GM18909 (cell line): ENCODE results near the gene CCZ1.
"Not testable (repeated sequence)": the region's sequence is repeated elsewhere in the genome, so short reads cannot be mapped to it uniquely, and the experiment has no call there.

ENCODE experiments used
- ATAC-seq: cut with Tn5 transposase; IDR thresholded peaks from one replicate; pipeline ENCODE4 v1.9.1; 2021; ENCODE audit warnings: mild to moderate bottlenecking; ENCODE audit not compliant: unreplicated experiment, poor library complexity

Gene CCZ1

DNA sequence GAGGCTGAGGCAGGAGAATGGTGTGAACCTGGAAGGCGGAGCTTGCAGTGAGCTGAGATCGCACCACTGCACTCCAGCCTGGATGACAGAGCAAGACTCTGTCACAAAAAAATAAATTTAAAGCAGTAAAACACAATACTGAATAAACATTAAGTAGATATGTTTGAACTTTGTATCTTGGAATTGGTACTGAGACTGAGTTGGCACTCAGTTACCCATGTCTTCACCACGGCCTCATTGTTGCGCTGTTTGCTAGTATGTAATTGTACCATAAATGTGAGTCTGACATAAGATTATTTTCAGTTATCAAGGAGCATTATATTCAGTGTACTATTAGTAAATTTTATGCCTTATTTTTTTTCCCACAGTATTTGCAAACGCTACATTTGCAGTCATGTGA, 6.2 kb downstream of the CCZ1 start:
- not testable (repeated sequence) for ATAC-seq

DNA sequence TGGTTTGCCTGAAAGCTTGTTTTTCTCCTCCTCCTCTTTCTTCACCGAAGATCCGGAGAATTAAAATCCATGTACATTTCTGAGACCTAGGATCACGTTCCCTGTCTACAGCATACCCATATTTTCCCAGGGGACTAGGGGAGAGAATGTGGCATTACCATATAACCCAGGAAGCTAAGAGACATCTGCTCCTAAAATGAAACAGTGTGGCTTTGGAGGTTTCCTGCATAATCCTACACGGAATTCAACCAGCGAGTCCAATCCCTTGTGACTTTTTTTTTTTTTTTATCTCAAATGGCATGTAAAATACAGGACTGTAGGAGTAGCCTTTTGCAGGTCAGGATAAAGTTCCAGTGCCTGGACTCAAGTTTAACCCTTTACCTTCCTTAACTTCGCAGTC, 10.3 kb downstream of the CCZ1 start:
- ATAC-seq: not testable (repeated sequence)

- not testable (repeated sequence) for ATAC-seq
Measured at GRCh38 chr7:5916529-5916928, 18.0 kb downstream of the CCZ1 start.

- ATAC-seq: not testable (repeated sequence)
Measured at GRCh38 chr7:5924180-5924579, 25.6 kb downstream of the CCZ1 start.

DNA sequence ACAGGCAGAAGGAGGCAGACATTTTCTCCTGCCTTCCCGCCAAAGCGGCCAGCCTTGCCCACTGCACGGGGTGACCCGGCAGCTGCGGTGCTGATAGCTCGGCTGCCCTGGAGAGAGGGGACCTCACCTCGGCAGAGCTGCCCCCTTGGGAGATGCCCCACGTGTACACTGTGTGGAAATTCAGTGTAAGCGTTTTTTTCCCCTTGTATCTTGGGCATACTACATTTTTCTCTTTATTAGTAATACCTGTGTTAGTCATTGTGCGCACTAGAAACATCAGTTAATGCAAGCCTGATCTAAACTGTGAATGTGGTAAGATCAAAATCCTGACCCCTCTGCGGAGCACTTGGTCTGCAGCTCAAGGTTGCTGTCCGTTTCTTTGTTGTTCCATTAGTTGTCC, 26.1 kb downstream of the CCZ1 start:
- ATAC-seq: not testable (repeated sequence)

GRCh38 chr7:5926263-5926870, 27.8 kb downstream of the CCZ1 start:
- ATAC-seq: not testable (repeated sequence)

GRCh38 chr7:5930290-5930689, 31.8 kb downstream of the CCZ1 start:
- ATAC-seq: not testable (repeated sequence)

DNA sequence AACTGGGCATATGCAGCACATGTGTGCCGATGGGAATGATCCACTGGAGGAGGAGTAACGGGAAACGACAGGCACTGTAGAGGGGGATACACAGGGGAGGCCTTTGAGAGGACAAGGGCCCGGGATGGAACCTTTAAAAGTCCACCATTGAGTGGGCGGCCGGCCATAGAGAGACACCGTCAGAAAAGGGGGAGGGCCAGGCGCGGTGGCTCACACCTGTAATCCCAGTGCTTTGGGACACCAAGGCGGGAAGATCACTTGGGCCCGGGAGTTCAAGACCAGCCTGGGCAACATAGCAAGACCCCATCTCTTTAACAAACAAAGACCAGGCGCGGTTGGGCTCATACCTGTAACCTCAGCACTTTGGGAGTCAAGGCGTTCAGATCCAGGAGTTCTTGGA, 32.7 kb downstream of the CCZ1 start:
- ATAC-seq: not testable (repeated sequence)

GRCh38 chr7:5931905-5932644, 33.5 kb downstream of the CCZ1 start:
- not testable (repeated sequence) for ATAC-seq

DNA sequence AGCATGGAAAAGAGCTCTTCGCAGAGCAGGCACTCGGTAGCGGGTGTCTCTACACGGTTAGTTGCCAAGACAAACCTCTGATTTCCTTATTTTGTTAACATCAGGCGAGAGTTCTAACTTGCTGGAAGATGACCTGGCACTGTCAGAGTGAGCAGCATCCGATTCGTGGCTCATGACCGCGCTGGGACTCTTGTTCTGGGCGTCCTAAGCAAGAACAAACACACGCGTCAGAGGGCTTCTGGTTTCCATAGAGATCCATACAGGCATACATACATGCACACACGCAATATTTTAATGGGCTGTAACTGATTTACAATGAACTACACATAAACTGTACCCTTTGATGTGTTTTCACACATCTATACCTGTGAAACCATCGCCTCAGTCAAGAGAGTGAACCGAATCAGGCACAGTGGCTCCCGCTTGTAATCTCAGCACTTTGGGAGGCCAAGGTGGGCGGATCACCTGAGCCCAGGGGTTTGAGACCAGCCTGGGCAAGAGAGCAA, 36.5 kb downstream of the CCZ1 start:
- ATAC-seq: not testable (repeated sequence)

DNA sequence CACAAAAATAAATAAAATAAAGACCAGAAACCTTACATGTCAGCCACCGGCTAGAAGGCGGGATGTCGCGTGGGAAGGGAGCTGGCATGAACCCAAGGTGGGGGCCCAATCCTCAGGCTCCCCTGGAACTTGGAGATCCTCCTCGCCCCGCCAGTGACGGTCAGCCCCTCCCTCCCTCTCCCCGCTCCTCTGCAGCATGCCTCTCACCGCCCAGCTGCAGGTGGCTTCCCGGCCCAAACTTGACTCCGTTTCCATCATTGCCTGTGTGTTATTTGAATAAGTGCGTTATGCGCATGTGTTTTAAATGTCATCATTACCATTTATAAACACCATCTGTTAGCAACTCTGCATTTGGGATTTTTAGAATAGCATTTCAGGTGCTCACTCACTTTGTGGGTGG, 64.7 kb downstream of the CCZ1 start:
- ATAC-seq: not testable (repeated sequence)

DNA sequence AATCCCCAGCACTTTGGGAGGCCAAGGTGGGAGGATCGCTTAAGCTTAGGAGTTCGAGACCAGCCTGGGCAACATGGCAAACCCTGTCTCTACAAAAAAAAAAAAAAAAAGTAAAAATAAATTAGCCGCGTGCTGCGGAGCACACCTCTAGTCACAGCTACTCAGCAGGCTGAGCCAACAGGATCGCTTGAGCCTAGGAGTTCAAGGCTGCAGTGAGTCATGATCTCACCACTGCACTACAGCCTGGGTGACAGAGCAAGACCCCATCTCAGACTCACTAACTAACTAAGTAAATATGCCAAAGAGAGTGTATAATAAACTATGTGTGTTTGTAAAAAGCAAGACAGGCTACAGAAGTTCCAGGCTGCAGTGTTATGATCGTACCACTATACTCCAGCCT, 65.3 kb downstream of the CCZ1 start:
- not testable (repeated sequence) for ATAC-seq

DNA sequence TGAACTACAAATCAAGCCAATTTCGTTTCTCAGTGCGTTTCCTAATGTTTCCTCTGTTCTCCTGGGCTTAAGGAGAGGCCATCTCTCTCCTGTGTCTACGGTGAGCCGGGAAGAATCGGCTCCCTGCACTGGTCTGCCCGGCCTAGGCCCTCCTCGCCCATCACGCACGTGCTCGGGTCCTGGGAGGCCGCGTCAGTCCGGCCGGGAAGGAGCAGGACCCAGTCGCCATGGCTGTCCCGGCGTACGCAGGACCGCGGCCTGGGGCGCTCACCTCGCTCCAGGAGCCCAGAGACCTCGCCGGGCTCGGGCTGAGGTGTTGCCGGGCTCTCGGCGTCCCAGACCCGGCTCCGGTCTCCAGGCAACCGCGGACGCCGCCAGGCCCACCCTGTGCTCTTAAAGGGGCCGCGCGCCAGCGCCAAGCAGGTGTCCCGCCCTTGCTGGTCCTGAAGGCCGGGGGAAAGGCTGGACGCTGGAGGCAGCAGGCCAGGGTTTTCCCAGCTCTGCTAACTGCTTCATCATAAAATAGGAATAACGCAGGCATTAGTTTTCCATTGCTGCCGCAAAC, 71.9 kb downstream of the CCZ1 start, which contains the start of gene RSPH10B:
Gene RSPH10B, minus strand, starts transcription at position 343 of the 565 bp plus-strand sequence. CDS start 3,573 bp downstream, outside the sequence.
- ATAC-seq: not testable (repeated sequence)

DNA sequence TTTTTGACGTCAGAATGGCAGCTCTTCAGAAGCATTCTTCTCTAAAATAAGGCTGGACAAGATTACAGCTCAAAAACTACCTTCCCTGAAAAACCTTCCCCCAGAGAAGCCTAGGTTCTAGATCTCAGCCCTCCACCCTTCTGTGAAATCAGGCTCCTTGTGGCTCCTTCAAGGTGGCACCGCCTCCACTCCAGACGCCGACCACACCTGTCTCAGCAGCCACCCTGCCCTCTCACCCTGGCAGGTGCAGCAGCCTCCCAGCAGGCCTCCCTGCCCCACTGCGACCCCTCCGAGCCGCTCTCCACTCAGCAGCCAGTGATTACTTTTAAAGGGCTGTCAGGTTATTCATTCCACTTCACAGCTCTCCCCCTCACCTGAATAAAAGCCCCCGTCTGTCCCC, 75.0 kb downstream of the CCZ1 start:
- ATAC-seq: not testable (repeated sequence)
